OCI-LY3 (cell line): ENCODE measurements around the gene CYP27A1.
"Not testable (repeated sequence)": the region's sequence is repeated elsewhere in the genome, so short reads cannot be mapped to it uniquely, and the experiment has no call there.

Experiments
- H2AFZ ChIP-seq: fragments of 200-600, 300-600 bp; shearing (Covaris generic); 2 replicates; pipeline ENCODE4 v1.6.0; 2014; ENCODE audit warnings: antibody characterized with exemption, low read depth, low read length
- H3K27ac ChIP-seq: fragments of 200-600, 300-600 bp; sonication (generic); 2 replicates; pipeline ENCODE4 v1.5.1; 2014; ENCODE audit warnings: mild to moderate bottlenecking, low read length, moderate library complexity, mixed read lengths
- H3K27me3 ChIP-seq: fragments of 200-600, 300-600 bp; sonication (generic); 2 replicates; pipeline ENCODE4 v1.6.1; 2014; ENCODE audit warnings: low read depth, low read length, mixed read lengths
- H3K36me3 ChIP-seq: fragments of 200-600, 300-600 bp; sonication (generic); replicated peaks from 2 replicates; pipeline ENCODE3; 2014; ENCODE audit warnings: low read depth, low read length, mixed read lengths
- H3K4me1 ChIP-seq: fragments of 300-600, 200-600 bp; sonication (generic); 2 replicates; pipeline ENCODE4 v1.6.1; 2014; ENCODE audit warnings: low read length, mixed read lengths
- H3K4me2 ChIP-seq: fragments of 200-600, 300-600 bp; sonication (generic); 2 replicates; pipeline ENCODE4 v1.6.1; 2014; ENCODE audit warnings: low read length, mixed read lengths
- H3K4me3 ChIP-seq: fragments of 300-600, 200-600 bp; sonication (generic); 2 replicates; pipeline ENCODE4 v1.5.1; 2014; ENCODE audit warnings: antibody characterized with exemption, mild to moderate bottlenecking, low read length, moderate library complexity
- H3K79me2 ChIP-seq: fragments of 300-600, 200-600 bp; shearing (Covaris generic); 2 replicates; pipeline ENCODE4 v1.6.1; 2014; ENCODE audit warnings: mild to moderate bottlenecking, low read length, mixed read lengths
- H3K9ac ChIP-seq: fragments of 300-600, 200-600 bp; shearing (Covaris generic); 2 replicates; pipeline ENCODE4 v1.6.0; 2014; ENCODE audit warnings: mild to moderate bottlenecking, low read length, moderate library complexity
- H3K9me3 ChIP-seq: fragments of 200-600, 300-600 bp; shearing (Covaris generic); 2 replicates; pipeline ENCODE4 v1.6.1; 2014; ENCODE audit warnings: low read length, mixed read lengths; ENCODE audit not compliant: insufficient read depth
- H4K20me1 ChIP-seq: fragments of 200-600, 300-600 bp; sonication (generic); 2 replicates; pipeline ENCODE4 v1.6.1; 2016; ENCODE audit warnings: low read length, mixed read lengths; ENCODE audit not compliant: insufficient read depth
- CTCF ChIP-seq: fragments of 200-600, 300-600 bp; sonication (generic); IDR thresholded peaks from 2 replicates; pipeline ENCODE4 v1.5.1; 2014; ENCODE audit warnings: antibody characterized with exemption, low read length, low read depth
- EZH2phosphoT487 ChIP-seq: fragments of 200-600 bp; shearing (Covaris generic); IDR thresholded peaks from 2 replicates; pipeline ENCODE4 v1.6.1; 2018; ENCODE audit warnings: antibody characterized with exemption, mixed run types, low read depth

The CYP27A1 gene

DNA sequence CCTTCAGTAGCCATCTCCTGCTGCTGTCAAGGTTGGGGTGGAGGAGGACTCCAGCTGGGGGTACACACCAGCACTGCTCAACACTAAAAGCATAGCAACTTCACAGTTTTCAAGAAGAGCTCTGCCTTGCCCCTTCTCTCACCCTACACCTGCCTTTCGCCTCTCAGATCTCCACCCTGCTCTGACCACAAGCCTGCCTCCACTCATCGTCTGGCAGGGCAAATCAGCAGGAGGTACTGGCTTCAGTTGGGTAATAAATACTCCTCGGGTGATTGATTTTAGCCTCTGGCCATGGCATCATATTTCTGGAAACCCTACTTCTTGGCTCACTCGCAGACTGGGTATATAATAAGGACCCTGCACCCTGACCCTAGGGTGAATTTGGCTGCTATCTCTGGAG, 52.7 kb downstream of the CYP27A1 start:
- no peaks in the 10 kb centered on the region for H4K20me1 ChIP-seq
- H3K36me3 ChIP-seq: no peaks in the 10 kb centered on the region
- TF ChIP-seq CTCF (no peak), EZH2phosphoT487 (no peak)
- no peaks in the 10 kb centered on the region for H3K9me3 ChIP-seq
- H3K4me1 ChIP-seq: peaks cover 6% of the 10 kb centered on the region; the same call in 1 of the 2 replicates
- H3K79me2 ChIP-seq: no peaks in the 10 kb centered on the region
- H3K4me3 ChIP-seq: no peak overlapping the region
- H3K4me2 ChIP-seq: no peak overlapping the region
- no peak overlapping the region for H3K27ac ChIP-seq
- peaks cover 20% of the 10 kb centered on the region; the same call in 1 of the 2 replicates for H3K27me3 ChIP-seq
- no peak overlapping the region for H2AFZ ChIP-seq
- H3K9ac ChIP-seq: no peak overlapping the region

DNA sequence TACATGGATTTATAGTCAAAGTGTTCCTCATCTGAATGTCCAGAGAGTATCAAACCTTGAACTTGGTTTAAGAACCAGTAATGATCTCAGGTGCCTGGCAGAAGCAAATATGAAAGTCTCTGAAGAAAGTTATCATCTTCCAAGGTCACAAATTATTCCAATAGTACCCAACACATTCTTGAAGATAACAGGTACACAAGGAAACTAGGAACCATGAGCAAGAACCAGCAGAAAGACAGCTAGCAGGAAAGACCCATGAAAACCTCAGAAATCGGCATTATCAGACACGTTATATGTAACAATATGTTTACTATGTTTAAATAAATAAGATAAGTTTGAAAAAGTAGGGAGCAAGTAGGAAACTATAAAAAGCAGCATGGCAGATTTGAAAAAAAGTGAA, 55.5 kb downstream of the CYP27A1 start:
- H3K36me3 ChIP-seq: no peaks in the 10 kb centered on the region
- H3K27ac ChIP-seq: no peak overlapping the region
- H3K9me3 ChIP-seq: no peaks in the 10 kb centered on the region
- peaks cover 19% of the 10 kb centered on the region; the same call in 1 of the 2 replicates for H3K27me3 ChIP-seq
- H3K4me3 ChIP-seq: no peak overlapping the region
- H3K9ac ChIP-seq: no peak overlapping the region
- H3K79me2 ChIP-seq: no peaks in the 10 kb centered on the region
- TF ChIP-seq CTCF: no peak
- no peak for TF ChIP-seq EZH2phosphoT487
- no peaks in the 10 kb centered on the region for H4K20me1 ChIP-seq
- H2AFZ ChIP-seq: no peak overlapping the region
- H3K4me2 ChIP-seq: no peak overlapping the region
- H3K4me1 ChIP-seq: no peaks in the 10 kb centered on the region

- Histone ChIP-seq H3K4me1 (no peaks in the 10 kb centered on the region), H3K4me2 (no peak overlapping the region), H3K4me3 (no peak overlapping the region), H2AFZ (no peak overlapping the region), H3K36me3 (no peaks in the 10 kb centered on the region), H3K27me3 (peaks cover 10% of the 10 kb centered on the region; the same call in 1 of the 2 replicates), H3K9me3 (no peaks in the 10 kb centered on the region), H4K20me1 (no peaks in the 10 kb centered on the region), H3K27ac (no peak overlapping the region), H3K9ac (no peak overlapping the region), H3K79me2 (no peaks in the 10 kb centered on the region)
- TF ChIP-seq CTCF (no peak), EZH2phosphoT487 (no peak)
Measured at GRCh38 chr2:218839430-218839829, 57.5 kb downstream of the CYP27A1 start.

DNA sequence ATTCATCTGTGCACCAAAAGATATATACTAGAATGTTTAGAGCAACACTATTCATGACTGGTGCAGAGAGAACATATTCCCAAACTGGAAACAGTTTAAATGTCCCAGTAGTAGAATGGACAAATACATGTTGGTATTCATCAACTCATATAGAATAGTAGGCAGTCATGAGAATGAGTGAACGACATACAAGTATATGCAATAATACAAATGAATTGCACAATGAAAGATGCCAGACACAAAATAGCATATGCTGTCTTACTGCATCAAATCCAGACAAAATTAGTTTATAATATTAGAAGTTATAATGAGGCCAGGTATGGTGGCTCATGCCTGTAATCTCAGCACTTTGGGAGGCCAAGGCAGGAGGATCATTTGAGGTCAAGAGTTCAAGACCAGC, 57.9 kb downstream of the CYP27A1 start:
- Histone ChIP-seq H2AFZ (no peak overlapping the region), H3K4me3 (no peak overlapping the region), H3K27me3 (peaks cover 10% of the 10 kb centered on the region; the same call in 1 of the 2 replicates), H3K9me3 (no peaks in the 10 kb centered on the region), H3K27ac (no peak overlapping the region), H3K9ac (no peak overlapping the region), H3K79me2 (no peaks in the 10 kb centered on the region), H3K4me1 (no peaks in the 10 kb centered on the region), H3K4me2 (no peak overlapping the region), H3K36me3 (no peaks in the 10 kb centered on the region), H4K20me1 (no peaks in the 10 kb centered on the region)
- no peak for TF ChIP-seq CTCF
- no peak for TF ChIP-seq EZH2phosphoT487

GRCh38 chr2:218844334-218844733, 62.4 kb downstream of the CYP27A1 start:
- H3K9me3 ChIP-seq: not testable (repeated sequence)

DNA sequence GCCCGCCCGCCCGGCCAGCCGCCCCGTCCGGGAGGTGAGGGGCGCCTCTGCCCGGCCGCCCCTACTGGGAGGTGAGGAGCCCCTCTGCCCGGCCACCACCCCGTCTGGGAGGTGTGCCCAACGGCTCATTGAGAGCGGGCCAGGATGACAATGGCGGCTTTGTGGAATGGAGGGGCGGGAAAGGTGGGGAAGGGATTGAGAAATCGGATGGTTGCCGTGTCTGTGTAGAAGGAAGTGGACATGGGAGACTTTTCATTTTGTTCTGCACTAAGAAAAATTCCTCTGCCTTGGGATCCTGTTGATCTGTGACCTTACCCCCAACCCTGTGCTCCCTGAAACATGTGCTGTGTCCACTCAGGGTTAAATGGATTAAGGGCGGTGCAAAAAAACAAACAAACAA, 65.0 kb downstream of the CYP27A1 start:
- H4K20me1 ChIP-seq, H2AFZ ChIP-seq, H3K4me2 ChIP-seq: not testable (repeated sequence)

More at GRCh38 chr2:218844334-218844733, 62.4 kb downstream of the CYP27A1 start:
- not testable (repeated sequence) for H3K4me2 ChIP-seq, H3K4me3 ChIP-seq, H3K4me1 ChIP-seq, H3K9ac ChIP-seq, H4K20me1 ChIP-seq, H2AFZ ChIP-seq, H3K27ac ChIP-seq, H3K27me3 ChIP-seq, H3K79me2 ChIP-seq, H3K36me3 ChIP-seq

More for the DNA sequence above, 65.0 kb downstream of the CYP27A1 start:
- not testable (repeated sequence) for H3K79me2 ChIP-seq, H3K27ac ChIP-seq, H3K9ac ChIP-seq, H3K4me3 ChIP-seq, H3K9me3 ChIP-seq, H3K4me1 ChIP-seq, H3K27me3 ChIP-seq, H3K36me3 ChIP-seq
